ENCODE measurements around the gene FHL2. TPM values are rescaled to one million over a fixed set of nuclear protein-coding genes. Genes with fewer than 3 reads are reported as not detected.
A peak's percentile ranks its signal among the peaks of the same experiment; 100 is the strongest.

FHL2 gene
- total RNA-seq, 1 donor from 2014 or later: 0.16 TPM

GRCh38 chr2:105344704-105345345 is 54.0 kb downstream of the FHL2 start:
- H3K27ac Mint-ChIP-seq: no peak overlapping the region
- ATAC-seq (ENCODE audit: low read depth): no peak

GRCh38 chr2:105339414-105339813 is 59.4 kb downstream of the FHL2 start:
- Mint-ChIP-seq H3K36me3 (ENCODE audit: low read depth) (peaks cover 66% of the 10 kb centered on the region), H3K9me3 (no peaks in the 10 kb centered on the region), H3K27me3 (no peaks in the 10 kb centered on the region), H3K4me3 (no peak overlapping the region), H3K27ac (no peak overlapping the region), H3K4me1 (peaks cover 32% of the 10 kb centered on the region)
- ChIA-PET CTCF (interaction anchor here (2.2 kb wide), 1 partner anchor 9 kb away, joined by 9 read pairs; the partner anchor contains the start of gene TGFBRAP1), POLR2A (interaction anchor here (0.9 kb wide), 1 partner anchor 10 kb away, joined by 3 read pairs; no protein-coding TSS in a partner anchor)
- ATAC-seq (ENCODE audit: low read depth) (no peak), DNase-seq (no peak)
- TF ChIP-seq, protein P1, sequence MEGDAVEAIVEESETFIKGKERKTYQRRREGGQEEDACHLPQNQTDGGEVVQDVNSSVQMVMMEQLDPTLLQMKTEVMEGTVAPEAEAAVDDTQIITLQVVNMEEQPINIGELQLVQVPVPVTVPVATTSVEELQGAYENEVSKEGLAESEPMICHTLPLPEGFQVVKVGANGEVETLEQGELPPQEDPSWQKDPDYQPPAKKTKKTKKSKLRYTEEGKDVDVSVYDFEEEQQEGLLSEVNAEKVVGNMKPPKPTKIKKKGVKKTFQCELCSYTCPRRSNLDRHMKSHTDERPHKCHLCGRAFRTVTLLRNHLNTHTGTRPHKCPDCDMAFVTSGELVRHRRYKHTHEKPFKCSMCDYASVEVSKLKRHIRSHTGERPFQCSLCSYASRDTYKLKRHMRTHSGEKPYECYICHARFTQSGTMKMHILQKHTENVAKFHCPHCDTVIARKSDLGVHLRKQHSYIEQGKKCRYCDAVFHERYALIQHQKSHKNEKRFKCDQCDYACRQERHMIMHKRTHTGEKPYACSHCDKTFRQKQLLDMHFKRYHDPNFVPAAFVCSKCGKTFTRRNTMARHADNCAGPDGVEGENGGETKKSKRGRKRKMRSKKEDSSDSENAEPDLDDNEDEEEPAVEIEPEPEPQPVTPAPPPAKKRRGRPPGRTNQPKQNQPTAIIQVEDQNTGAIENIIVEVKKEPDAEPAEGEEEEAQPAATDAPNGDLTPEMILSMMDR (IDR thresholded peaks at IDR 0.05): no peak
- intact Hi-C loops (cut with micrococcal nuclease): loop anchor here (5.0 to 10.0 kb wide), 5 partner anchors 302 to 853 kb away; partner anchors contain the start of genes MRPS9, NCK2 and UXS1

More at GRCh38 chr2:105344704-105345345, 54.0 kb downstream of the FHL2 start:
- intact Hi-C loops (cut with micrococcal nuclease): loop anchor here (1.0 to 10.0 kb wide), 2 partner anchors 750 to 1197 kb away; no protein-coding TSS in a partner anchor
- Mint-ChIP-seq H3K27me3 (no peaks in the 10 kb centered on the region), H3K36me3 (ENCODE audit: low read depth) (peaks cover 84% of the 10 kb centered on the region), H3K4me1 (no peaks in the 10 kb centered on the region), H3K4me3 (no peak overlapping the region), H3K9me3 (no peaks in the 10 kb centered on the region)
- ChIA-PET POLR2A (no interaction called here), CTCF (interaction anchor here (0.7 to 1.1 kb wide), 3 partner anchors 9 to 760 kb away, joined by 3 read pairs; no protein-coding TSS in a partner anchor)
- DNase-seq: no peak
- TF ChIP-seq, protein P1 (IDR thresholded peaks at IDR 0.05): no peak

DNA sequence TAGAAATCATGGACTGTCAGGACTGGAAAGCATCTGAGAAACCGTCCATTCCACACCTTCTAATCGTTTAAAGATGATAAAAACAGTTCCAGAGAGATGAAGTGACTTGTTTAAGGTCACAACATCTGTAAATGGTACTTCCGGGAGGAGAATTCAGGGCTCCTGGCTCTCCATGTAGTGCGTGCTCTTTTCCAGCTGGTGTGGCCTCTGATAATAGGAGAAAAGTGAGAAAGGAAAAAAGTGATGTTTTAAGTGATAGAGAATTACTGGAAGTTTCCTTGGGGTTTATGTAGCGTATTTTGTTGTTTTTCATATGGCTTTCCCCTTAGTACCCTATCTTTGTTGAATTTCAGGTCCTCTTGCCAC is 60.8 kb downstream of the FHL2 start:
- intact Hi-C loops (cut with micrococcal nuclease): loop anchor here (5.0 to 10.0 kb wide), 5 partner anchors 301 to 854 kb away; partner anchors contain the start of genes MRPS9, NCK2 and UXS1
- ATAC-seq (ENCODE audit: low read depth): no peak
- H3K36me3 Mint-ChIP-seq (ENCODE audit: low read depth): peaks cover 57% of the 10 kb centered on the region

GRCh38 chr2:105337122-105338019 is 61.5 kb downstream of the FHL2 start, which contains the start of gene C2orf49:
TSS of gene C2orf49 (plus strand) at chr2:105337540. CDS start at chr2:105337588, 48 bp downstream.
- peak; percentile 89 for DNase-seq
- Mint-ChIP-seq H3K4me3 (peak within 1 kb of the TSS; percentile 100), H3K4me1 (peaks cover 32% of the 10 kb centered on the region), H3K36me3 (ENCODE audit: low read depth) (peaks cover 52% of the 10 kb centered on the region), H3K27ac (peak within 1 kb of the TSS; percentile 100), H3K27me3 (no peaks in the 10 kb centered on the region), H3K9me3 (no peaks in the 10 kb centered on the region)
- peak; percentile 93 for ATAC-seq (ENCODE audit: low read depth)
- CTCF ChIA-PET: no interaction called here
- intact Hi-C loops (cut with micrococcal nuclease): loop anchor here (1.0 to 10.0 kb wide), 6 partner anchors 8 to 855 kb away; partner anchors contain the start of genes MRPS9, NCK2, TGFBRAP1 and UXS1
- POLR2A ChIA-PET: interaction anchor here (1.1 to 1.8 kb wide), 2 partner anchors 9 to 770 kb away, joined by 3 to 12 read pairs; no protein-coding TSS in a partner anchor
- TF ChIP-seq, protein P1 (IDR thresholded peaks at IDR 0.05): no peak

More for the DNA sequence above, 60.8 kb downstream of the FHL2 start:
- Mint-ChIP-seq H3K4me3 (peak overlapping the region; percentile 100), H3K4me1 (peaks cover 32% of the 10 kb centered on the region), H3K27ac (peak overlapping the region; percentile 100), H3K9me3 (no peaks in the 10 kb centered on the region), H3K27me3 (no peaks in the 10 kb centered on the region)
- POLR2A ChIA-PET: interaction anchor here (0.5 to 1.8 kb wide), 3 partner anchors 9 to 773 kb away, joined by 3 to 12 read pairs (median 5); no protein-coding TSS in a partner anchor
- CTCF ChIA-PET: interaction anchor here (0.6 to 2.2 kb wide), 2 partner anchors 8 to 456 kb away, joined by 3 to 9 read pairs; partner anchors contain the start of gene TGFBRAP1
- TF ChIP-seq, protein P1 (IDR thresholded peaks at IDR 0.05): no peak
- no peak for DNase-seq
